Left ventricle myocardium superior (tissue), 1 donor: ENCODE data around the gene KRT40. TPM values are rescaled to one million over a fixed set of nuclear protein-coding genes. Genes with fewer than 3 reads are reported as not detected.

Source experiments
- ATAC-seq: fragments of 200-7000 bp; cut with Tn5 transposase; one replicate; pipeline ENCODE4 v1.9.1; 2020; ENCODE audit warnings: mild to moderate bottlenecking, moderate library complexity
- DNase-seq: peaks from one replicate; pipeline ENCODE4 v3.0.0-alpha.2; 2020
- intact Hi-C: fragments of 100-400 bp; cut with micrococcal nuclease; formaldehyde crosslinking; loops from one replicate; pipeline ENCODE4 v1.11.0; 2022
- total RNA-seq: library from RNA; stranded (reverse); fragmentation: NEBNext Ultra II Directional; extraction: Animal tissue kit (Norgen Biotek cat#: 25700); gene quantifications from one replicate; pipeline ENCODE4 v1.2.1, GENCODE V29; 2021
- donor health status: DM: no; HTN: yes; CAD: no; lungs with severe emphysema.

Gene KRT40
- total RNA-seq, 1 donor from 2014 or later = not detected

DNA sequence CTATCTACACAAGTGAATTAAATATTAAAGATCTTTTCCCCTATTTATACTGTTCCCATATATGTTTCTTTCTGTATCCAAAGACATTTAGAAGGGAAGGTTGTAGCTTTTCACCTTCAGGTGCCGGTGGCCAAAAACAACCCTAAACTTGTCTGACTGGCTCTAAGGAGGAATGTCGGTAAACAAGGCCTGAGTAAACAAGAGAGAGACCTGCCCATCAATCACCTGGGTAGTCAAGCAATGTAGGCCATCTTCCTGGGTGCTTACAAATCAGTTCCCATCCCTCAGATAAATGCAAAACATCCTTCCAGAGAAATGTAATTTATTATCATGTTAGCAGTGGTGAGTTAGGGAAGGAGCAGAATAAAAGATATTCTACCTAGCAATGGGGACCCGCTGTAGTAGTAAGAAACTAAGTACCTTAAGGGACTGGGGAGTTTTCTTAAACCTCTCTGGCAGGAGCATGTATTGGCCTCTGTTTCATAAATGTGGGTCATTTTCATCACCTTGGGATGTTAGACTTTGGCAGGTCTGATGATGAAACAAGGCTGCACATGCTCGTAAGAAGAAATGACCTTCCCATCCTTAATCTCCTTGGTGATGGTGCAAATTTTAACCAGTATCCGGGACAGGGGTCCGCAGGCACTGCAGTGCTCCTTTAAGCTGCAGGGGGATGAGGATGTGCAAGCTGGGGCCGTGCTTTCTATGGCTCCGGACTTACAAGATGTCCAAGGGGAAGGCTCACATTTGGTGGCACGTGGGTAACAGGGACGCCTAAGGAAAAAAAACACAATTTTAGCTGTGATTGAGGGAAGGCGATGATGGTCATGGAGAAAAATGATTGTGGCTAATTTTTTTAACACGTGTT is 25.8 kb downstream of the KRT40 start:
- DNase-seq (no peak), ATAC-seq (no peak)
- intact Hi-C loops = no loop called here

GRCh38 chr17:40956401-40957254 is 27.5 kb downstream of the KRT40 start:
- intact Hi-C loops = no loop called here
- no peak for ATAC-seq
- no peak for DNase-seq

DNA sequence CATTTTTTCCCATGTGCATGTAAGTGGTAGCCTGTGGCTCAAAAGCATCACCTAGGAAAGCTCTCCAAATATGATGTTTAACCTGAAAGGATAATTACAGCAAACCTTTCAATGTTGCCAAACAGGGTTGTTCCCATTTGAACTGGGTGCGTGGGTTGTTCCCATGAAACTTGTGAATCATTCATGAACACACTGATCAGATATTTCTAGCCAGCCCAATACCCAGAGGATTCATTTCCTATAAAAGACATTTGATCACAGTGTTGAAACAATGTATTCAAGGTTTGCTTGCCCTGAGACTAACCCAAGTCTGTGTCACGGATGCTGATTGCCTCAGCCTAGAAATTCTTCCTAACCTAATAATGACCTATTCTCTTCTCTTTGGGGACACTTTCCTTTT is 30.2 kb downstream of the KRT40 start:
- DNase-seq = no peak
- intact Hi-C loops = no loop called here
- ATAC-seq = no peak

- intact Hi-C loops = no loop called here
Observed at GRCh38 chr17:40952661-40953060, 31.5 kb downstream of the KRT40 start.

GRCh38 chr17:40952154-40952553 is 32.0 kb downstream of the KRT40 start:
- ATAC-seq (no peak), DNase-seq (no peak)
- intact Hi-C loops = no loop called here

More at GRCh38 chr17:40952661-40953060, 31.5 kb downstream of the KRT40 start:
- ATAC-seq = no peak
- no peak for DNase-seq

DNA sequence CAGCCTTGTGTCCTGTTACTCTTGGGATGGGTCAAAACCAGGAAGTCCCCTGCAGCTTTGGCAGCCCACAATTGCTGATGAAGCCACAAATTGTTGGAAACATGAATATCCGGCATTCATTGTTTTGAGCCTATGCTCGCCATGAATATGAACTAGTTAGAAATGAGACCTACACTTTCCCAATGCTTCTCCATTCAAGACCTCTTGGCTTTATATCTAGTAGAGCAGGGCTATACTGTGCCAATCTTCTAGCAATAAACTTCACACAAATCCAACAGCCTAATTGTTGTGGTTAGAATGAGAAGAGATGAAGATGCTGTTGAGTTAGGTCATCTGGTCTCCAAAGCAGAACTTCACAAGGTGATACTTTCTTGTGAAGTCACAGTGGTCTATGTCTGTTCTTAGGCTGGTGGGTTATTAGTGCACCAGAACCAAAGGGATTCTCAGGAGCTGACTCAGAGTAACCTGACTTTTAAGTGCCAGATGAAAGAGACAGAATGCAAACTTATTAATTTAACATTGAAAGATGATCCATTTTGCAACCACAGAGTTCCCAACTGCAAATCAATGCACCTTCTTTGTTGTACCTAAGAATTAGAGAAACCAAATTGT is 33.0 kb downstream of the KRT40 start:
- DNase-seq = no peak
- ATAC-seq = no peak
- intact Hi-C loops = no loop called here

DNA sequence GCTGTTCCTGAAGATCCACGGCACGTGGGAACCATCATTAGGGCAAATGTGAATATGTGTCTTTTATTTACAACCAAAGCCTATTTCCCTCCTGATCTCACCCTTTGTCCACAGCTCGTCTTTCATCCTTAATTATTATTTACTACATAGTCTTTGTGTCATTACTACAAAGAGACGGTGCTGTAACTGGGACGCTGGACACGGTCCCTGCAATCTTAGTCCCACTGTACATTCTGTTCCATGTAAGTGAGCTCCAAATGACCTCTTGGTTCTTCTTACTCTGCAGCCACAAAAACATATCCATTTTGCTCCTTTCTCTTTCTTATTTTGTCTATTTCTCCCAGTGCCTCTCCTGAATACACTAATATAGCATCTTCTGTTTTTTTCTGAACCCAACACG is 34.0 kb downstream of the KRT40 start:
- no peak for DNase-seq
- ATAC-seq = no peak
- intact Hi-C loops = no loop called here

GRCh38 chr17:40949418-40949817 is 34.7 kb downstream of the KRT40 start:
- no peak for DNase-seq
- intact Hi-C loops = no loop called here
- peak; percentile 25 for ATAC-seq

DNA sequence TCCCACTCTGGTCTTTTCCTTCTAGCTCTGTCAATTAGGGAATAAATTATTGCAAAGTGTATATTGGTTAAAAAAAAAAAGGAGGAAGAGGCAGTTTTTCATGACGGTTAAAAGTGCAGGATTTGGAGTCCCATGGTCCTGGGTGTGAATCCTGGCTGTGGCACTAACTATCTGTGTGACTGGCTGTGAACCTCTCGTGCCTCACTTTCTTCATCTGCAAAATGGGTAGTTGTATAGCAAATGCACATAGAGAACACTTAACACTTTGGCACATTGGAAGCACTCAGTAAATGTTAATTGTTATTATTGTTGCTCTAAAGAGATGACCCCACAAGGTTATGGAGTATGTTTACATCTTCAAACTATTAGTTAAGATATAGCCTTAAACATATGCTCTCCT is 36.2 kb downstream of the KRT40 start:
- DNase-seq = no peak
- ATAC-seq = no peak
- intact Hi-C loops = no loop called here

DNA sequence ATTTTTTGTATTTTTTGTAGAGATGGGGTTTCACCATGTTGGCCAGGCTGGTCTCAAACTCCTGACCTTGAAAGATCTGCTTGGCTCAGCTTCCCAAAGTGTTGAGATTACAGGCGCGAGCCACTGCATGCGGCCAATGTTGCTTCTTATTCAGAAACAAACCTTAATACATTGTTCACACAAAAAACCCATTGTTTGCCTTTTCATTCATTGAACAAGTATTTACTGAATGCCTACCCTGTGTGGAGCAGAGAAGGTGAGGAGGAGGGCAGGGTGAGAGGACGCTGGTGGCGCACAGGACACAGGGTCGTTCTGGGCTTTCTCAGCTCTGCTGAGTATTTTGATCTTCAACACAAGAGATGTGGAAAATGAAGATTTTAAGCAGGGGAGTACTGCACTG is 38.7 kb downstream of the KRT40 start:
- ATAC-seq (no peak), DNase-seq (no peak)
- intact Hi-C loops = no loop called here

DNA sequence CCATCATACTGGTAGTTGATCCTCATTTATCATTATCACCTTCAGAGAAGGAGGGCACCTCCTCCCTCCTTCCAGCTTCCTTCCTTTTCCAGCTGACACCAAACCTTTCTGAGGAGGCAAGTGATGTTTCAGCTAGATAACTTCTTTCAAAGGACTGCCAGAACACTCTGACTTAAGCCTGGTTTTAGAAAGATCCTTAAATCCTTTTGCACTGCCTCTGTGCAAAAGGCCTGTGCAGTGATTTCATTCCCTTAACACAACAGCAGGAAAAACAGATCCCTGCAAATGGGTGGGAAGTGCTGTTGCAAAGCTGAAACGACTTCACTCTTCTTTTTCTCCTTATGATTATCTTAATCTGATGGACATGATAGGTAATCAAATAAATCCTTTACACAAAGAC is 39.6 kb downstream of the KRT40 start:
- ATAC-seq (no peak), DNase-seq (no peak)
- intact Hi-C loops = no loop called here

- ATAC-seq (no peak), DNase-seq (no peak)
- intact Hi-C loops = no loop called here
Observed at GRCh38 chr17:40942553-40942952, 41.6 kb downstream of the KRT40 start.

DNA sequence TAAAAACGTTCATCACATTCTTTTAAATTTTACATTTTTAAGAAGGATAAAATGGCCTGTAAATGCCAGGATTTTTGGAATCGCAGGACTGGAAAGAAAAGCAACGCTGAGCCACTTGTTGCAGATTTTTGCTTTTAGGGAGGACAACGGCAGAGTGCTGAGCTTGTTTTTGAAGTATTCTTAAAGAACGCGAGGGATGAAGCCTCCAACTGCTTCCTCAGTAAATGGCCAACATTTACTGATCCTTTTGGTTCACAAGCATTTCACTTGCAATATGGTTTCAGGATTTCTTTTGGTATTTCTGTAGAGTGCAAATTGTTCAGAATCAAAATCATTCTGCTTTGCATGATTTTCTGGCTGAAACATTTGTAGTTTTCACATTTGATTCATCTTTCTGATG is 43.9 kb downstream of the KRT40 start:
- no peak for ATAC-seq
- DNase-seq = no peak
- intact Hi-C loops = no loop called here

- intact Hi-C loops = no loop called here
Observed at GRCh38 chr17:40938981-40939380, 45.1 kb downstream of the KRT40 start.

DNA sequence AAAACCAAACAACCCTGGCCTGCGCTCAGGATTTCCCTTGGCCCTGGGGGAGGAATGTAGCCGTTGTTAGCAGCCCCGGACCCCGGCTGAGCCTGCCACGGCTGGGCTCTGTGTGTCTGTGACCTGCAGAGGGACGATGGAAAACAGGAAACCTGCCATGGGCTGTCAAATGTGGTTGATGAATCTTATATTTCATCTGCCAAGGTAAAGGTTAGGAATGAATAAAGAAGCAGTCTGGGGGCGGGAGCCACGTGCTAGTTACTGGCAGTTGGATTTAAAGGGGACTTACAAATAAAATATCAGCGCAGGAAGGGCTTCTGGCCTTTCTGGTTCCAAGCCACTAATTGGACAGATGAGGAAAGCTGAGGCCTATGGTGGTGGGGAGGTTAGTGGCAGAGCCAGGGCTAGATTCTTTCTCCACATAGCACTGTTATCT is 46.7 kb downstream of the KRT40 start, which contains the start of gene KRT23:
KRT23 (minus strand) TSS at position 263 of the 436 bp plus-strand sequence. CDS start 1,043 bp downstream, outside the sequence.
- intact Hi-C loops = no loop called here
- no peak for ATAC-seq

More at GRCh38 chr17:40938981-40939380, 45.1 kb downstream of the KRT40 start:
- no peak for DNase-seq
- ATAC-seq = no peak

DNA sequence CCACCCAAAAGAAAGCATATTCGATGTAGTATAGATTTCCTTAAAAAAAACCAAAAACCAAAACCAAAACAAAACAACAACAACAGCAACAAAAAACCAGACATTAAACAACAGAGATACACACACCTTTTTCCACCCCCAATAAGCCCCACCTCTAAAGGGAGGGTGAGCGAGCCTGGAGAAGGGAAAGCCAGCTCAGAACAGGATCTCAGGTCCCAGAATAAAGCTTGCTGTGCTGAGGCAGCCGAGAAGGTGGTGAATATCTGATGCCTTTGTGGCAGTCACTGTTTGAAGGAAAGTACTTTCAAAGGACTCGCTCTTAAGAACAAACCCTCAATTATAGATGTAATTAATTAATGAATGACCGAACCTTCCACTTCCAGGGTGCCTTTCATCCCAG is 47.1 kb downstream of the KRT40 start:
- intact Hi-C loops = no loop called here
- DNase-seq (no peak), ATAC-seq (no peak)

More for the DNA sequence above, 46.7 kb downstream of the KRT40 start, which contains the start of gene KRT23:
- no peak for DNase-seq

- ATAC-seq (no peak), DNase-seq (no peak)
- intact Hi-C loops = no loop called here
Observed at GRCh38 chr17:40936437-40936971, 47.6 kb downstream of the KRT40 start.

GRCh38 chr17:40935624-40936023 is 48.5 kb downstream of the KRT40 start:
- no peak for ATAC-seq
- intact Hi-C loops = no loop called here
- DNase-seq = no peak

- intact Hi-C loops = no loop called here
- ATAC-seq (no peak), DNase-seq (no peak)
Observed at GRCh38 chr17:40932608-40933007, 51.5 kb downstream of the KRT40 start.
